Astrocyte (in vitro differentiated cells and primary cell): Measurements from ENCODE around the gene ONECUT3. TPM values are rescaled to one million over a fixed set of nuclear protein-coding genes. Genes with fewer than 3 reads are reported as not detected.
"Not testable (repeated sequence)": the region's sequence is repeated elsewhere in the genome, so short reads cannot be mapped to it uniquely, and the experiment has no call there.

ENCODE experiments used
- DNase-seq: peaks from one replicate; pipeline ENCODE4 v3.0.0-alpha.2; 2010; ENCODE audit warnings: low read depth
- FAIRE-seq: peaks from 2 replicates; lab custom pipeline; 2011; peaks lifted over from hg19 to GRCh38; lab: Jason Lieb, UNC
- H2AFZ ChIP-seq: 2 replicates; pipeline ENCODE4 v1.6.0; 2012; ENCODE audit warnings: low read depth, low read length, inconsistent platforms
- H3K27ac ChIP-seq: 2 replicates; pipeline ENCODE4 v1.5.1; 2011; ENCODE audit warnings: low read depth, low read length, inconsistent platforms
- H3K27me3 ChIP-seq: 2 replicates; pipeline ENCODE4 v1.6.0; 2011; ENCODE audit warnings: low read length, inconsistent platforms; ENCODE audit not compliant: insufficient read depth
- H3K36me3 ChIP-seq: 2 replicates; pipeline ENCODE4 v1.5.1; 2011; ENCODE audit warnings: low read length, inconsistent platforms; ENCODE audit not compliant: insufficient read depth
- H3K4me1 ChIP-seq: 2 replicates; pipeline ENCODE4 v1.5.1; 2011; ENCODE audit warnings: low read length, inconsistent platforms; ENCODE audit not compliant: insufficient read depth
- H3K4me2 ChIP-seq: 2 replicates; pipeline ENCODE4 v1.6.0; 2012; ENCODE audit warnings: low read length, inconsistent platforms
- H3K4me3 ChIP-seq: 2 replicates; pipeline ENCODE4 v1.5.1; 2011; ENCODE audit warnings: low read depth, mild to moderate bottlenecking, low read length, inconsistent platforms; ENCODE audit not compliant: insufficient read depth
- H3K79me2 ChIP-seq: 2 replicates; pipeline ENCODE4 v1.6.0; 2012; ENCODE audit warnings: mild to moderate bottlenecking, low read length, inconsistent platforms; ENCODE audit not compliant: insufficient read depth
- H3K9ac ChIP-seq: 2 replicates; pipeline ENCODE4 v1.6.0; 2012; ENCODE audit warnings: mild to moderate bottlenecking, low read length, inconsistent platforms
- H3K9me3 ChIP-seq: 2 replicates; pipeline ENCODE4 v1.5.1; 2012; ENCODE audit warnings: low read depth, mild to moderate bottlenecking, low read length, inconsistent platforms; ENCODE audit not compliant: insufficient read depth
- H4K20me1 ChIP-seq: 2 replicates; pipeline ENCODE4 v1.6.0; 2012; ENCODE audit warnings: low read length, inconsistent platforms; ENCODE audit not compliant: insufficient read depth
- H3K27ac Mint-ChIP-seq: one replicate; pipeline ENCODE4 v1.8.0; 2021; ENCODE audit warnings: mild to moderate bottlenecking, mixed read lengths; ENCODE audit not compliant: unreplicated experiment
- H3K27me3 Mint-ChIP-seq: one replicate; pipeline ENCODE4 v1.8.0; 2021; ENCODE audit warnings: low read depth, mixed read lengths; ENCODE audit not compliant: unreplicated experiment
- H3K36me3 Mint-ChIP-seq: one replicate; pipeline ENCODE4 v1.8.0; 2021; ENCODE audit warnings: low read depth, mixed read lengths; ENCODE audit not compliant: unreplicated experiment
- H3K4me1 Mint-ChIP-seq: one replicate; pipeline ENCODE4 v1.8.0; 2021; ENCODE audit warnings: low read depth, mixed read lengths; ENCODE audit not compliant: unreplicated experiment
- H3K4me3 Mint-ChIP-seq: one replicate; pipeline ENCODE4 v1.8.0; 2021; ENCODE audit warnings: mild to moderate bottlenecking, moderate library complexity, mixed read lengths; ENCODE audit not compliant: unreplicated experiment
- H3K9me3 Mint-ChIP-seq: one replicate; pipeline ENCODE4 v1.8.0; 2021; ENCODE audit warnings: mild to moderate bottlenecking, mixed read lengths; ENCODE audit not compliant: unreplicated experiment
- CTCF ChIP-seq: IDR thresholded peaks from 2 replicates; pipeline ENCODE4 v1.5.1; 2011; ENCODE audit warnings: low read depth, mild to moderate bottlenecking, inconsistent platforms, low read length, moderate library complexity; ENCODE audit not compliant: insufficient read depth
- EZH2 ChIP-seq: IDR thresholded peaks from 2 replicates; pipeline ENCODE4 v1.6.1; 2012; ENCODE audit warnings: mild to moderate bottlenecking, low read length, inconsistent platforms; ENCODE audit not compliant: insufficient read depth
- total RNA-seq: library from RNA; stranded (reverse); gene quantifications from 2 replicates; pipeline ENCODE4 v1.2.1, GENCODE V29; 2021

ONECUT3 gene
- total RNA-seq, 1 donor from 2014 or later: not detected

GRCh38 chr19:1758959-1759903, 5.9 kb downstream of the ONECUT3 start:
- Mint-ChIP-seq H3K27ac (no peak overlapping the region), H3K9me3 (peaks cover 8% of the 10 kb centered on the region), H3K27me3 (peaks cover 60% of the 10 kb centered on the region), H3K4me1 (no peaks in the 10 kb centered on the region), H3K4me3 (no peak overlapping the region), H3K36me3 (no peaks in the 10 kb centered on the region)
- H3K4me3 ChIP-seq: no peak overlapping the region
- no peak overlapping the region for H3K27ac ChIP-seq
- H3K27me3 ChIP-seq: peaks cover 81% of the 10 kb centered on the region
- FAIRE-seq (no peak), DNase-seq (no peak)
- no peaks in the 10 kb centered on the region for H3K36me3 ChIP-seq
- no peak overlapping the region for H3K9ac ChIP-seq
- H3K9me3 ChIP-seq: no peaks in the 10 kb centered on the region
- H3K4me2 ChIP-seq: no peak overlapping the region
- TF ChIP-seq CTCF (no peak), EZH2 (no peak)
- H3K4me1 ChIP-seq: no peaks in the 10 kb centered on the region
- no peak overlapping the region for H2AFZ ChIP-seq
- peaks cover 3% of the 10 kb centered on the region for H4K20me1 ChIP-seq
- H3K79me2 ChIP-seq: no peaks in the 10 kb centered on the region

GRCh38 chr19:1760020-1760419, 6.7 kb downstream of the ONECUT3 start:
- Mint-ChIP-seq H3K4me1 (no peaks in the 10 kb centered on the region), H3K27me3 (peaks cover 64% of the 10 kb centered on the region), H3K9me3 (peaks cover 8% of the 10 kb centered on the region), H3K4me3 (no peak overlapping the region), H3K36me3 (no peaks in the 10 kb centered on the region), H3K27ac (no peak overlapping the region)
- no peaks in the 10 kb centered on the region for H3K79me2 ChIP-seq
- H3K4me1 ChIP-seq: no peaks in the 10 kb centered on the region
- H3K4me2 ChIP-seq: no peak overlapping the region
- no peak overlapping the region for H3K9ac ChIP-seq
- no peaks in the 10 kb centered on the region for H3K9me3 ChIP-seq
- H2AFZ ChIP-seq: no peak overlapping the region
- H3K36me3 ChIP-seq: no peaks in the 10 kb centered on the region
- FAIRE-seq (no peak), DNase-seq (no peak)
- no peak overlapping the region for H3K27ac ChIP-seq
- no peak for TF ChIP-seq EZH2
- TF ChIP-seq CTCF: no peak
- peaks cover 85% of the 10 kb centered on the region for H3K27me3 ChIP-seq
- no peak overlapping the region for H3K4me3 ChIP-seq
- peaks cover 3% of the 10 kb centered on the region for H4K20me1 ChIP-seq

- H3K9me3 ChIP-seq: not testable (repeated sequence)
These were observed 7.7 kb downstream of the ONECUT3 start for GRCh38 chr19:1760786-1761527.

More at GRCh38 chr19:1760786-1761527, 7.7 kb downstream of the ONECUT3 start:
- Mint-ChIP-seq H3K27me3 (peaks cover 68% of the 10 kb centered on the region), H3K27ac (peak overlapping the region; percentile 58)
- not testable (repeated sequence) for H3K4me1 ChIP-seq, H3K4me2 ChIP-seq, H3K36me3 ChIP-seq, H4K20me1 ChIP-seq, H3K4me3 ChIP-seq, H3K79me2 ChIP-seq, H3K27ac ChIP-seq, H3K9me3 Mint-ChIP-seq, H3K4me3 Mint-ChIP-seq, H3K36me3 Mint-ChIP-seq, DNase-seq, H3K9ac ChIP-seq, FAIRE-seq, H2AFZ ChIP-seq, H3K4me1 Mint-ChIP-seq
- H3K27me3 ChIP-seq: peaks cover 86% of the 10 kb centered on the region
